NCI-H446 treated with DMSO at 0.1 percent for 48 hours (cell line): Measurements from ENCODE around the gene CRTAC1.

Experiments used
- DNase-seq: peaks from one replicate; lab custom pipeline; 2025; lab: John Stamatoyannopoulos, UW

Gene CRTAC1

GRCh38 chr10:98029149-98030092, 1.0 kb downstream of the CRTAC1 start:
- DNase-seq, result no peak

GRCh38 chr10:98028168-98028770, 2.2 kb downstream of the CRTAC1 start:
- peak; percentile 29 for DNase-seq

- no peak for DNase-seq
These were observed 7.4 kb downstream of the CRTAC1 start for GRCh38 chr10:98023024-98023423.

- no peak for DNase-seq
These were observed 9.6 kb downstream of the CRTAC1 start for GRCh38 chr10:98020784-98021183.

- DNase-seq, result no peak
These were observed 10.2 kb downstream of the CRTAC1 start for GRCh38 chr10:98020254-98020653.

- DNase-seq, result no peak
These were observed 10.6 kb downstream of the CRTAC1 start for GRCh38 chr10:98019784-98020183.

GRCh38 chr10:98016772-98017475, 13.5 kb downstream of the CRTAC1 start:
- DNase-seq, result no peak

GRCh38 chr10:98013776-98014175, 16.6 kb downstream of the CRTAC1 start:
- no peak for DNase-seq

GRCh38 chr10:98013122-98013521, 17.3 kb downstream of the CRTAC1 start:
- no peak for DNase-seq

GRCh38 chr10:98012644-98013043, 17.8 kb downstream of the CRTAC1 start:
- DNase-seq, result no peak

- DNase-seq, result no peak
These were observed 19.3 kb downstream of the CRTAC1 start for GRCh38 chr10:98010939-98011685.

- DNase-seq, result no peak
These were observed 24.2 kb downstream of the CRTAC1 start for GRCh38 chr10:98006266-98006665.

- DNase-seq, result no peak
These were observed 28.7 kb downstream of the CRTAC1 start for GRCh38 chr10:98001736-98002135.

- DNase-seq, result no peak
These were observed 30.1 kb downstream of the CRTAC1 start for GRCh38 chr10:98000346-98000745.

GRCh38 chr10:97999923-98000248, 30.5 kb downstream of the CRTAC1 start:
- no peak for DNase-seq

- DNase-seq, result no peak
These were observed 31.1 kb downstream of the CRTAC1 start for GRCh38 chr10:97999066-97999922.

GRCh38 chr10:97991871-97992270, 38.5 kb downstream of the CRTAC1 start:
- DNase-seq, result no peak

GRCh38 chr10:97981816-97982215, 48.6 kb downstream of the CRTAC1 start:
- no peak for DNase-seq

- no peak for DNase-seq
These were observed 52.7 kb downstream of the CRTAC1 start for GRCh38 chr10:97977673-97978072.

GRCh38 chr10:97975598-97975997, 54.8 kb downstream of the CRTAC1 start:
- no peak for DNase-seq
